ENCODE measurements around the gene DLG2.

Gene DLG2

GRCh38 chr11:83723999-83724398, 1903.1 kb downstream of the DLG2 start:
- no peaks in the 10 kb centered on the region for H3K9me3 ChIP-seq (ENCODE audit: control insufficient read depth, low read length)
- peak; percentile 50 for DNase-seq
- no peak overlapping the region for H3K14ac ChIP-seq (ENCODE audit: low read length in 2 of 2)
- H2BK15ac ChIP-seq (ENCODE audit: low read depth, poor library complexity, severe bottlenecking): no peak overlapping the region
- peak overlapping the region; percentile 44 for H3K4me2 ChIP-seq (ENCODE audit: low read length, poor library complexity, severe bottlenecking)
- H3K36me3 ChIP-seq (ENCODE audit: control insufficient read depth in 1 of 2, insufficient read depth in 2 of 2, low read depth in 1 of 2, low read length in 2 of 2): no peaks in the 10 kb centered on the region
- H2AFZ ChIP-seq (ENCODE audit: low read depth, low read length): no peak overlapping the region
- H3K23ac ChIP-seq (ENCODE audit: low read length in 2 of 2): peak overlapping the region in 1 of 2 experiments; percentile 79
- no peaks in the 10 kb centered on the region for H3K79me1 ChIP-seq (replicated peaks; ENCODE audit: low read length, poor library complexity, severe bottlenecking)
- no peak overlapping the region for H2AK5ac ChIP-seq (ENCODE audit: low read length, severe bottlenecking)
- no peak overlapping the region for H3K27ac ChIP-seq (ENCODE audit: low read length, poor library complexity, severe bottlenecking)
- no peak overlapping the region for H2BK120ac ChIP-seq (ENCODE audit: low read depth, low read length)
- 70% methylated on average over 4 of the region's 6 CpGs for WGBS
- H3K4me3 ChIP-seq (ENCODE audit: insufficient read depth in 1 of 2, low read depth in 1 of 2, low read length in 2 of 2): peak overlapping the region in 1 of 2 experiments; percentile 85
- H3K9ac ChIP-seq (ENCODE audit: low read length): peak overlapping the region; percentile 85
- H3K18ac ChIP-seq (ENCODE audit: low read depth in 1 of 2, low read length in 2 of 2): no peak overlapping the region
- H2BK5ac ChIP-seq (ENCODE audit: low read depth, low read length, poor library complexity, severe bottlenecking): no peak overlapping the region
- H3K4ac ChIP-seq (ENCODE audit: low read depth in 1 of 2, low read length in 2 of 2): no peak overlapping the region
- no peaks in the 10 kb centered on the region for H3K4me1 ChIP-seq (ENCODE audit: control insufficient read depth, insufficient read depth, low read depth, low read length)
- H4K91ac ChIP-seq (ENCODE audit: low read length): no peak overlapping the region
- peaks cover 9 to 21% of the 10 kb centered on the region in 2 experiments for H3K27me3 ChIP-seq (ENCODE audit: control insufficient read depth in 1 of 2, insufficient read depth in 1 of 2, low read length in 2 of 2)
- H2BK12ac ChIP-seq (ENCODE audit: low read length in 2 of 2): no peak overlapping the region
- H4K8ac ChIP-seq (ENCODE audit: low read length): no peak overlapping the region

- 97% methylated on average over 4 of the region's 4 CpGs for WGBS
Observed at GRCh38 chr11:83722392-83723119, 1904.6 kb downstream of the DLG2 start.

GRCh38 chr11:83721263-83721662, 1905.9 kb downstream of the DLG2 start:
- H2AK5ac ChIP-seq (ENCODE audit: low read length, severe bottlenecking): no peak overlapping the region
- H3K4me2 ChIP-seq (ENCODE audit: low read length, poor library complexity, severe bottlenecking): no peak overlapping the region
- no peak overlapping the region for H2BK12ac ChIP-seq (ENCODE audit: low read length in 2 of 2)
- DNase-seq: no peak
- no peak overlapping the region for H2BK120ac ChIP-seq (ENCODE audit: low read depth, low read length)
- WGBS: 86% methylated on average over 2 of the region's 2 CpGs
- no peak overlapping the region for H4K91ac ChIP-seq (ENCODE audit: low read length)
- no peak overlapping the region for H3K4me3 ChIP-seq (ENCODE audit: insufficient read depth in 1 of 2, low read depth in 1 of 2, low read length in 2 of 2)
- H2BK15ac ChIP-seq (ENCODE audit: low read depth, poor library complexity, severe bottlenecking): no peak overlapping the region
- H3K14ac ChIP-seq (ENCODE audit: low read length in 2 of 2): no peak overlapping the region
- no peaks in the 10 kb centered on the region for H3K36me3 ChIP-seq (ENCODE audit: control insufficient read depth in 1 of 2, insufficient read depth in 2 of 2, low read depth in 1 of 2, low read length in 2 of 2)
- no peak overlapping the region for H2AFZ ChIP-seq (ENCODE audit: low read depth, low read length)
- no peak overlapping the region for H3K18ac ChIP-seq (ENCODE audit: low read depth in 1 of 2, low read length in 2 of 2)
- H4K8ac ChIP-seq (ENCODE audit: low read length): no peak overlapping the region
- H3K4me1 ChIP-seq (ENCODE audit: control insufficient read depth, insufficient read depth, low read depth, low read length): no peaks in the 10 kb centered on the region
- peaks cover 3 to 13% of the 10 kb centered on the region in 2 experiments for H3K27me3 ChIP-seq (ENCODE audit: control insufficient read depth in 1 of 2, insufficient read depth in 1 of 2, low read length in 2 of 2)
- no peaks in the 10 kb centered on the region for H3K79me1 ChIP-seq (replicated peaks; ENCODE audit: low read length, poor library complexity, severe bottlenecking)
- H3K9ac ChIP-seq (ENCODE audit: low read length): no peak overlapping the region
- H3K9me3 ChIP-seq (ENCODE audit: control insufficient read depth, low read length): no peaks in the 10 kb centered on the region
- no peak overlapping the region for H3K4ac ChIP-seq (ENCODE audit: low read depth in 1 of 2, low read length in 2 of 2)
- H2BK5ac ChIP-seq (ENCODE audit: low read depth, low read length, poor library complexity, severe bottlenecking): no peak overlapping the region
- H3K23ac ChIP-seq (ENCODE audit: low read length in 2 of 2): no peak overlapping the region
- H3K27ac ChIP-seq (ENCODE audit: low read length, poor library complexity, severe bottlenecking): no peak overlapping the region

More at GRCh38 chr11:83722392-83723119, 1904.6 kb downstream of the DLG2 start:
- Histone ChIP-seq H3K4me3 (ENCODE audit: insufficient read depth in 1 of 2, low read depth in 1 of 2, low read length in 2 of 2) (no peak overlapping the region), H3K4me1 (ENCODE audit: control insufficient read depth, insufficient read depth, low read depth, low read length) (no peaks in the 10 kb centered on the region), H3K27me3 (ENCODE audit: control insufficient read depth in 1 of 2, insufficient read depth in 1 of 2, low read length in 2 of 2) (peaks cover 9 to 16% of the 10 kb centered on the region in 2 experiments), H2BK15ac (ENCODE audit: low read depth, poor library complexity, severe bottlenecking) (no peak overlapping the region), H3K18ac (ENCODE audit: low read depth in 1 of 2, low read length in 2 of 2) (no peak overlapping the region), H3K36me3 (ENCODE audit: control insufficient read depth in 1 of 2, insufficient read depth in 2 of 2, low read depth in 1 of 2, low read length in 2 of 2) (no peaks in the 10 kb centered on the region), H3K9me3 (ENCODE audit: control insufficient read depth, low read length) (no peaks in the 10 kb centered on the region), H3K14ac (ENCODE audit: low read length in 2 of 2) (no peak overlapping the region), H3K4ac (ENCODE audit: low read depth in 1 of 2, low read length in 2 of 2) (no peak overlapping the region), H2BK12ac (ENCODE audit: low read length in 2 of 2) (no peak overlapping the region), H4K8ac (ENCODE audit: low read length) (no peak overlapping the region), H2AFZ (ENCODE audit: low read depth, low read length) (no peak overlapping the region), H3K23ac (ENCODE audit: low read length in 2 of 2) (no peak overlapping the region), H3K79me1 (replicated peaks; ENCODE audit: low read length, poor library complexity, severe bottlenecking) (no peaks in the 10 kb centered on the region), H4K91ac (ENCODE audit: low read length) (no peak overlapping the region), H2BK5ac (ENCODE audit: low read depth, low read length, poor library complexity, severe bottlenecking) (no peak overlapping the region), H3K9ac (ENCODE audit: low read length) (no peak overlapping the region), H2AK5ac (ENCODE audit: low read length, severe bottlenecking) (no peak overlapping the region), H2BK120ac (ENCODE audit: low read depth, low read length) (no peak overlapping the region), H3K27ac (ENCODE audit: low read length, poor library complexity, severe bottlenecking) (no peak overlapping the region), H3K4me2 (ENCODE audit: low read length, poor library complexity, severe bottlenecking) (no peak overlapping the region)
- no peak for DNase-seq

- Histone ChIP-seq H2AK5ac (ENCODE audit: low read length, severe bottlenecking) (no peak overlapping the region), H3K23ac (ENCODE audit: low read length in 2 of 2) (no peak overlapping the region), H3K14ac (ENCODE audit: low read length in 2 of 2) (no peak overlapping the region), H2BK12ac (ENCODE audit: low read length in 2 of 2) (no peak overlapping the region), H3K36me3 (ENCODE audit: control insufficient read depth in 1 of 2, insufficient read depth in 2 of 2, low read depth in 1 of 2, low read length in 2 of 2) (no peaks in the 10 kb centered on the region), H2AFZ (ENCODE audit: low read depth, low read length) (no peak overlapping the region), H3K27ac (ENCODE audit: low read length, poor library complexity, severe bottlenecking) (no peak overlapping the region), H3K4me1 (ENCODE audit: control insufficient read depth, insufficient read depth, low read depth, low read length) (no peaks in the 10 kb centered on the region), H3K27me3 (ENCODE audit: control insufficient read depth in 1 of 2, insufficient read depth in 1 of 2, low read length in 2 of 2) (peaks cover 0 to 11% of the 10 kb centered on the region in 2 experiments), H3K4me2 (ENCODE audit: low read length, poor library complexity, severe bottlenecking) (no peak overlapping the region), H3K4me3 (ENCODE audit: insufficient read depth in 1 of 2, low read depth in 1 of 2, low read length in 2 of 2) (no peak overlapping the region), H3K9me3 (ENCODE audit: control insufficient read depth, low read length) (no peaks in the 10 kb centered on the region), H4K91ac (ENCODE audit: low read length) (no peak overlapping the region), H2BK5ac (ENCODE audit: low read depth, low read length, poor library complexity, severe bottlenecking) (no peak overlapping the region), H2BK120ac (ENCODE audit: low read depth, low read length) (no peak overlapping the region), H3K4ac (ENCODE audit: low read depth in 1 of 2, low read length in 2 of 2) (no peak overlapping the region), H3K18ac (ENCODE audit: low read depth in 1 of 2, low read length in 2 of 2) (no peak overlapping the region), H2BK15ac (ENCODE audit: low read depth, poor library complexity, severe bottlenecking) (no peak overlapping the region), H4K8ac (ENCODE audit: low read length) (no peak overlapping the region), H3K9ac (ENCODE audit: low read length) (no peak overlapping the region), H3K79me1 (replicated peaks; ENCODE audit: low read length, poor library complexity, severe bottlenecking) (no peaks in the 10 kb centered on the region)
- no peak for DNase-seq
- WGBS: 45% methylated on average over 2 of the region's 2 CpGs
Observed at GRCh38 chr11:83720675-83721074, 1906.5 kb downstream of the DLG2 start.

Measured in mesenchymal stem cell (in vitro differentiated cells and primary cell).